DMS153 (cell line): Measurements from ENCODE around the gene SNRPA1.
A peak's percentile ranks its signal among the peaks of the same experiment; 100 is the strongest.

ENCODE experiments used
- DNase-seq: peaks from one replicate; lab custom pipeline; 2025; lab: John Stamatoyannopoulos, UW

SNRPA1 gene

GRCh38 chr15:101258238-101259144 lies 36.6 kb downstream of the SNRPA1 start:
- DNase-seq = peak; percentile 4

- DNase-seq = no peak
These were observed 38.3 kb downstream of the SNRPA1 start for GRCh38 chr15:101256757-101257156.

GRCh38 chr15:101255615-101256241 lies 39.3 kb downstream of the SNRPA1 start:
- no peak for DNase-seq

GRCh38 chr15:101255051-101255395 lies 40.0 kb downstream of the SNRPA1 start:
- no peak for DNase-seq

GRCh38 chr15:101254157-101255050 lies 40.6 kb downstream of the SNRPA1 start:
- DNase-seq = no peak

- DNase-seq = no peak
These were observed 42.2 kb downstream of the SNRPA1 start for GRCh38 chr15:101252836-101253235.

GRCh38 chr15:101251830-101252820 lies 42.9 kb downstream of the SNRPA1 start, which contains the start of gene CHSY1:
TSS of gene CHSY1 (minus strand) at chr15:101252048. CDS start at chr15:101251456, 592 bp downstream.
- DNase-seq = peak; percentile 3

- DNase-seq = no peak
These were observed 43.9 kb downstream of the SNRPA1 start for GRCh38 chr15:101250873-101251829.

GRCh38 chr15:101250341-101250831 lies 44.7 kb downstream of the SNRPA1 start:
- DNase-seq = no peak

- DNase-seq = no peak
These were observed 46.8 kb downstream of the SNRPA1 start for GRCh38 chr15:101248274-101248673.

- no peak for DNase-seq
These were observed 48.0 kb downstream of the SNRPA1 start for GRCh38 chr15:101246824-101247745.

- no peak for DNase-seq
These were observed 48.7 kb downstream of the SNRPA1 start for GRCh38 chr15:101246391-101246790.

GRCh38 chr15:101244889-101245668 lies 50.0 kb downstream of the SNRPA1 start:
- no peak for DNase-seq

- DNase-seq = no peak
These were observed 50.8 kb downstream of the SNRPA1 start for GRCh38 chr15:101244036-101244781.

GRCh38 chr15:101243420-101243819 lies 51.6 kb downstream of the SNRPA1 start:
- no peak for DNase-seq

- DNase-seq = no peak
These were observed 52.1 kb downstream of the SNRPA1 start for GRCh38 chr15:101242999-101243336.
